ENCODE results near the gene RCSD1.
"Not testable (repeated sequence)": the region's sequence is repeated elsewhere in the genome, so short reads cannot be mapped to it uniquely, and the experiment has no call there.

Gene RCSD1

GRCh38 chr1:167742392-167743057 lies 112.5 kb downstream of the RCSD1 start:
- not testable (repeated sequence) for DNase-seq (ENCODE audit: low read depth in 2 of 2)

- DNase-seq (ENCODE audit: low read depth in 2 of 2) = no peak
These were observed 114.9 kb downstream of the RCSD1 start for GRCh38 chr1:167744901-167745300.

GRCh38 chr1:167746013-167746672 lies 116.1 kb downstream of the RCSD1 start:
- no peak for DNase-seq (ENCODE audit: low read depth in 2 of 2)

GRCh38 chr1:167746988-167747655 lies 117.1 kb downstream of the RCSD1 start:
- no peak for DNase-seq (ENCODE audit: low read depth in 2 of 2)

- DNase-seq (ENCODE audit: low read depth in 2 of 2) = no peak
These were observed 118.0 kb downstream of the RCSD1 start for GRCh38 chr1:167747988-167748387.

GRCh38 chr1:167748906-167749305 lies 118.9 kb downstream of the RCSD1 start:
- peak; percentile 23 to 37 for DNase-seq (ENCODE audit: low read depth in 2 of 2)

- DNase-seq (ENCODE audit: low read depth in 2 of 2) = no peak
These were observed 119.7 kb downstream of the RCSD1 start for GRCh38 chr1:167749741-167750140.

GRCh38 chr1:167750641-167751040 lies 120.6 kb downstream of the RCSD1 start:
- DNase-seq (ENCODE audit: low read depth in 2 of 2) = no peak

- DNase-seq (ENCODE audit: low read depth in 2 of 2) = no peak
These were observed 121.6 kb downstream of the RCSD1 start for GRCh38 chr1:167751676-167752075.

GRCh38 chr1:167752219-167752985 lies 122.4 kb downstream of the RCSD1 start:
- DNase-seq (ENCODE audit: low read depth in 2 of 2) = no peak

GRCh38 chr1:167755654-167756053 lies 125.6 kb downstream of the RCSD1 start:
- DNase-seq (ENCODE audit: low read depth in 2 of 2) = no peak

All from fibroblast of skin of left biceps (primary cell).